Measurements from ENCODE around the gene GPR55.

The GPR55 gene

GRCh38 chr2:230916218-230916617 is 8.8 kb downstream of the GPR55 start:
- no peak for DNase-seq

DNA sequence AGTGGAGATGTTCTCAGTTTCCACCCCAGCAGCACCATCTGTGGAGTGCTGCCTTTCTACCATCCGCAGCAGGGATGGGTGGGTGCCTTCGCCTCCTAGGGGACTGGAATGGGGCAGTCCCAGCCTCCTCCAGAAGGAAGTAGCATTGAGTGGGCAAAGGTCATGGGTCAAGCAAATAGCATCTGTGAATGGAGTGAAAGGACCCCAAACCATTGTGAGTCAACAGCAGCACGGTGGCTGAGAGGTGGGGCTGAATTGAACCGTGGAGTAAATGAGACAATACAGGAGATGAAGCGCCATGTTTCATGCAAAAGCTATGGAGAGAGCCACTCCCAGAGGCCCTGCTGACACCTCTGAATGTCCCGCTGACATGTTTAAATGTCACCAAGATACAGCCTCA is 9.7 kb downstream of the GPR55 start:
- peak; percentile 9 for DNase-seq

DNA sequence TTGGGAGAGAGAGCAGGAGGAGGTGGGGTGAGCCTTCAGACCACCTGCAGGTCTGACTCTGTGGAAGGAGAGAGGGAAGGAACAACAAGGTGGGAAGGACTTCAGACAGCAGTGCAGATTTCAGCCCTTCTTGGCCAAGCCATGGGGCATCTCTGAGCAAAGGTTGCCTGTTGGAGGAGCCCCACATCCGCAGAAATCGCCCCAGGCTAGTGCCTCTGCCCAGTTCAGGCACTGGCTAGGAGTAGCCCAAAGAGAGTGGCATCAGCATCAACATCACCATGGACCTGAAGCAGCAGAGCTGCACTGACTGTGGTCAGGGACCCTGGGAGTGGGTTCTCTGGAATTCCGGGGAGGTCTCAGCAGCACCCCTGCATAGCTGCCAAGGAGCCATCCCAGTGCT is 10.2 kb downstream of the GPR55 start:
- peak; percentile 21 for DNase-seq

DNA sequence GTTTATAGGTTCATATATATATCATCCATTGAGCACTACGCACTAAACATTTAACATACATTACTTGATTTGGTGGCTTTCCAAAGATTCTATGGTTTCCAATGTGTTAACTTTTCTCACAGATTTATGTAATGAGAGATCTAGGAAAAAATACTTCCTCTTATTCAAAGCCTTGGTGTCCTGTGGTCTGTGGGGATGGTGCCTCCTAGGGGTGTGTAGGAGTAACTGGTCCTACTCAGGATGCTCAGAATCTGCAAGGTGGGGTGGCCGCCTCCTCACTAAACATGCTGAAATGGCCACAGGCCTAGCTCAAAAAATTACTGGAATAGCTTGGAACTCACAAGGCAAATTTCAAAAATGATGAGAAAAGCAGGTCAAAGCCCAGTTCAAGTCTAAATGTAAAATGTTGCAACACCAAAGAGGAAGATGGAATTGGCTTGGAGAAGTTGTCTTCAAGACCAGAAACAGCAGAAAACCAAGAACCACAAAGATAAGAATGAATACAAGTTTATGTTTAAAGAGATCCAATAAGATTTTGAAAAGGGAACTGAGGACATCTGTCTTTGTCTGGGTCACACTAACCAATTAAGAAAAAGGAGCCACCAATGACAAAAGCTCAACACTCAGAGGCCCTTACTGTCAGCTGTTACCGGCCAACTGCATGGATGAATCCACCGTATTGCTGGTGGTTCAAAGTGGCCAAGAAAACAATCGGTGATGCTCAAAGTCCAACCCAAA is 11.5 kb downstream of the GPR55 start:
- peak; percentile 23 for DNase-seq

DNA sequence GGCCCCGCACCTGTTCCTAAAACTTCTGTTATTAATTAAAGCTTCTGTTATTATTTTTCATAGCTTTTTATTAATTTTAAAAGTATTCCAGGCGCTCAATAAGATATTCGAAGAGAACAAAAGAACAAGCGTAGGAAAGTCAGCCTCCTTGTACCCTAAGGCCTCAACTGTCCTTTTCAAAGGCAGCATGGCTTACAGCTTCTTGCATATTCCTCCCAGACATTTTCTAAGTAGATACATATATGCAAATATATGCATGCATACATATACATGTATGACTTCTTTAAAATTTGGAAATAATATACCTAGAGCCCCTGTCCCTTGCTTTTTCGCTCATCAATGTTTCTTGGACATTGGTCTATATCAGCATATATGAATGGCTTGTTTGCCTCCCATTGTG is 12.3 kb downstream of the GPR55 start:
- no peak for DNase-seq

DNA sequence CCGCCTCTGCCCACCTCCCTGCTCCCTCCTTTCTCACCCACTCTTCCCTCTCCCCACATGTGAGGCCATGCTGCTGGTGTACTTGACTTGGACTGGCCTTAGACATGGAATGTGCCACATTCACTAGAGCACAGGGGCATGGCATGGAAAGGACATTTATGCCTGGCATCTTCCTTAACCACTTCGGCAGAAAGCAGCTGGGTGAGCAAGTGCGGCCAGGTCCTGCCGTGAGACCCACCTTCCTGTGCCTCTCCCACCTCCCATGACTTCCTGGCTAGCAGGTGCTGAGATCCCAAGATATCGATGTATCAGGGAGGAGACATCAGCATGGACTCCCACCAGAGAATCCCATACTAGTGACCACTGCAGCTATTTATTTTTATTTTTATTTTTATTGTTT is 13.0 kb downstream of the GPR55 start:
- no peak for DNase-seq

DNA sequence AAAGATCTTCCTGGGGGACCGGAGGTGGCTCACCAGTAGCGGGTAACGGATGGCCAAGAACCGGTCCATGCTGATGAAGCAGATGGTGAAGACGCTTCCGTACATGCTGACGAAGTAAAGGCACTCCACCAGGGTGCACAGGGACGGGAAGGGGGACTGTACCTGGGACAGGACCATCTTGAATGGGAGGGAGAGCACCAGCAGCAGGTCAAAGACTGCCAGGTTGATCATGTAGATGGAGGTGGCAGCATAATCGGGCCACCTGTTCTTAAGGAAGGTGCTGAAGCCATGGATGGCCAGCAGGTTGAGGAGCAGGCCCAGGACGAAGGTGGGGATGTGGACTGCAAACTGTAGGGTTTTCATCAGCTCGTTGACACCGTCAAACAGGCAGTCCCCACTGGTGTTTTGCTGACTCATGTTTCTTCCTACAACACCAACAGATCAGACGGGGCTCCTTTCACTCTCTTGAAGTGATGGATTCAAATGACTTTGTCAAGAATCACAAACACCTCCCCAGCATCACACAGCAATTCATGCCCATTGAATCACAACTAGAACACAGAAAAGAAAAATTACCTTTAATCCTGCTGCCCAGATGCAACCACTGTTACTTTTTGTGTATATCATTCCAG is 14.4 kb downstream of the GPR55 start:
- no peak for DNase-seq

GRCh38 chr2:230909841-230910545 is 15.0 kb downstream of the GPR55 start:
- peak; percentile 29 for DNase-seq

GRCh38 chr2:230908595-230909191 is 16.3 kb downstream of the GPR55 start:
- DNase-seq: peak; percentile 45

GRCh38 chr2:230908092-230908594 is 16.9 kb downstream of the GPR55 start:
- DNase-seq: peak; percentile 22

DNA sequence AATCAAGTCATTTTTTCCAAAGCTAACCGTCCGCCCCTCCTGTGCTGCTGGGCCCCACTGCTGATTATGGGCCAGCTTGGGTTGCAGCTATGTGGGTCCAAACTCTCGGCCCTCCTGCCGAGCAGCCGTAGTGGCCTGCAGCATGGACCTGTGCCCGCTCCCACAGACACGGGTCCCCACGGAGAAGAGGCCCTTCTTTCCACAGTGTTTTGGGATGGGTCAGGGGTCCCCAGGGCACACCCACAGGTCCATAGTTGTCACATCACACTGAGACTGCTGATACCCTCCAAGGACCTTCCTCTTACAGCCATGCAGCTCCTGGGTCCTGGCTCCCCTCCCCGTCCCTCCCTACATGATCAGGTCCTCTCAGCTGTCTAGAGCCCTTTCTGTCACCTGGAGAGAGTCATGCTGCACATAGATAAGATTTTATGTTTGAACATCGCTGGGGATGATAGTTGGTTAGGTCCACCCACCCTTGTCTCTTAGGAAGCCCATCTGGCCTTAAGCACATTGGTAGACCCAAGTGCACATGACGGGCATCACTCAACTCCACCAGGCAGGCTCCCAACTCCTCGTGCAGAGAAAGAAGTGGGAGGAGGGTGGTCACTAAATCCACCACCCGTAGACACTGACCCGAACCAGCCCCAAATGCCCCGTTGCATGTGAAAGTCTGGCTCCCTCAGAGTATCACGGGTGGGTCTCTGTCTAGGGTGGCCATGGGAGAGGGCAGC is 17.5 kb downstream of the GPR55 start:
- DNase-seq: peak; percentile 24

- peak; percentile 29 for DNase-seq
Observed at GRCh38 chr2:230906471-230907230, 18.4 kb downstream of the GPR55 start.

- peak; percentile 67 for DNase-seq
Observed at GRCh38 chr2:230905448-230906421, 19.3 kb downstream of the GPR55 start.

- DNase-seq: peak; percentile 28
Observed at GRCh38 chr2:230904856-230905447, 20.1 kb downstream of the GPR55 start.

- peak; percentile 31 for DNase-seq
Observed at GRCh38 chr2:230903231-230904150, 21.6 kb downstream of the GPR55 start.

GRCh38 chr2:230902180-230902899 is 22.7 kb downstream of the GPR55 start:
- DNase-seq: peak; percentile 61

DNA sequence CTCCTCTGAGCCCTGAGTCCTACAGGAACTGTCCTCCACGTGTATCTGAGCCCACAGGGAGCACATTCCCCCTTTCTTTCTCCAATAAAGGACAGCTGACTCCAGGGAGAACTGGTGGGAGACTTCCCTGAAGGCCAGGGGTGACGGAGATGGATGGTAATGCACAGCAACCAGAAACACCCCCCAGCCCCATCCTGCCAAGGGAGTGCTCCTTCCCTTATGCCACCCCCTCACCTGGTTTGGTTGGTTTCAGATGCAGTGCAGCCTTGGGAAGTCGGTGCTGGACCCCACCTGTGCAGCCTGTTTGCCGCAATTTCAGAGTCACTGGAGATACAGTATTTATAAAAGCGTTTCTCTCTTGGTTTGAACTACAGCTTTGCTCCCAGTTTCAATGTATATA is 24.0 kb downstream of the GPR55 start:
- DNase-seq: peak; percentile 21

DNA sequence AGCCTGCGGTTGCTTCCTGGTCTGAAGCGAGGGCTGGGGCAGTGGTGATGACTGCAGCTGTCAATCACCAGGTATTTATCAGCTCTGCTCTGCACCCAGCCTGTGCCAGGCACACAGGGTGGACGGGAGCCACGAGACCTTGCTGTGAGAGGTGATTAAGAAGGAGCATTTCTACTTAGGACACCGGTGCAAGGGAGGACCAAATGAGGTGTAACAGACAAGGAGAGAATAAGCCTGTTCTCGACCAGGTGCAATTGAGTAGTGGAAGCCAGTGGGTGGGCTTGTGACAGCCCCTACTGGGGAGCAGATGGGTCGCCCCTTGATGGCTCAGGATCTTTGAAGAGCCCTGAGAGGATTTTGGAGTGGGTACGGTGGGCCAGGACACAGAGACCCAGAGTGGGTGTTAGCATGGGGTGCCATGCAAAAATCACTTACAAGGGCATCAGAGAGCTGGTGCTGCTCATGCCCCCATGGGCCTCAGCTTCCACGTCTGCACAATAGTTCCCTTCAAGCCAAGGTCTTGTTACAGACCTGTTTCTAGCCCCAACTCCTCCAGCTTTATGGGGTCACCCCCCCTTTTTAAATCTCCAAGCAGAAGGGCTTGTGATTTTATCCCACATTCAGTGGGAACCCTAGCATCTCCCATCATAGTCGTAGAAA is 24.6 kb downstream of the GPR55 start:
- peak; percentile 23 for DNase-seq

Measured in activated CD4-positive, CD25-positive, alpha-beta regulatory T cell treated with anti-CD3 and anti-CD28 coated beads, Interleukin-2, amount 50 U/mL, for 72 hours (primary cell).